ENCODE measurements around the gene IL3RA. TPM values are rescaled to one million over a fixed set of nuclear protein-coding genes. Genes with fewer than 3 reads are reported as not detected.

IL3RA gene
- total RNA-seq, 1 experiment from 2014 or later = not detected

DNA sequence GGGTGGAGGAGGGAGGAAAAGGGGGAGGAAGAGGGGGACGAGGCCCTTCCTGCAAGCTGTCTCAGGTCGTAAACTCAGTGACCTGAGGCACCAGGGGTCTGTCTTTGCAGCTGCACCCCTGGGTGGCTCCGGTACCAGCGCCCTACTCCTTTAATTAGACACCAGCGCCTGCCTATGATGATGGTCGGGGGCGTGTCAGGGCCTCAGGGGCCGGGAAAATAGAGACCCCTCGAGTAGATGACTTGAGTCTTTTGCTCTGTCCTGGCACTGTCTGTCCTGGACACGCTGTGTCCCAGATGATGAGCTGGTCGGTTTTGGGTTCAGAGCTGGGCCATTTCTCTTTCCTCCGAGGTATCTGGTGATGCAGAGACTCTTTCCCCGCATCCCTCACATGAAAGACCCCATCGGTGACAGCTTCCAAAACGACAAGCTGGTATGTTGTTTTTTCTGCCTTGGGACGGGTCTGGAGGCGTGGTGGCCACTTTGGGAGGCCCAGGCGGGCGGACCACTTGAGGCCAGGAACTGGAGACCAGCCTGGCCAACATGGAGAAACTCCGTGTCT is 44.2 kb downstream of the IL3RA start:
- DNase-seq (ENCODE audit: low read depth) = peak; percentile 38

GRCh38 chrX:1384658-1385252 is 48.2 kb downstream of the IL3RA start:
- no peak for DNase-seq (ENCODE audit: low read depth)

GRCh38 chrX:1385253-1386223 is 49.0 kb downstream of the IL3RA start:
- DNase-seq (ENCODE audit: low read depth) = no peak

DNA sequence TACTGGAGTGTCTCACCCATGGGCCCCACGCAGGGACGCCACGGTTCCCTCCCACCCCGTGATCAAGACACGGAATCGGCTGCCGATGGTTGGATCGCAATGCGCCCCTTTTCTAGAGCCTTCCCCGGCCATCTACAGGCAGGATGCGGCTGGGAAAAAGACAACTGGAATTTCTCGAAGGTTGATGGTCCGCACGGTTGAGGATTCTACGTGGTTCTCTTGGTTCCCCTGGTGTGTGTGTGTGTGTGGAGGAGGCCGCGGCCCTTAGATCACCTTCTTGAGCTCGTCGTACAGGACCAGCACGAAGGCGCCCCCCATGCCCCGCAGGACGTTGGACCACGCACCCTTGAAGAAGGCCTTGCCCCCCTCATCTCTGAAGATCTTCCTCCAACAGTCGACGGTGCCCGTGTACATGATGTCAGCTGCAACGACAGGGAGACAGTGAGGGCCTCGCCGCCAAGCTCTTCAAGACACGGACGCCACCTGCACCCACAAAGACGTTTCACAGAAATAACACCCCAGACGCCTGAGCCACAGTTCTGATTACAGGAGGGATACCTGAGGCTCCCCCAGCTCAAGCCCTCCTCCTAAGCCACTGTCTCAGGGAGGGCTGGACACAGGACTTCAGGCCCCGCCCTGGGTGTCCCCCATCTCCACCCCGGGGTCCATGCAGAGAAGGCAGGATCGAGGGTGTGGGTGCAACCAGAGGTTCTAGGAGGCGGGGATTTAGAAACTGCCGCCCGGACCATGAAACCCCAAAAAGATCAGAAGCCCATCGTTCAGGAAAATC is 49.9 kb downstream of the IL3RA start:
- DNase-seq (ENCODE audit: low read depth) = no peak

DNA sequence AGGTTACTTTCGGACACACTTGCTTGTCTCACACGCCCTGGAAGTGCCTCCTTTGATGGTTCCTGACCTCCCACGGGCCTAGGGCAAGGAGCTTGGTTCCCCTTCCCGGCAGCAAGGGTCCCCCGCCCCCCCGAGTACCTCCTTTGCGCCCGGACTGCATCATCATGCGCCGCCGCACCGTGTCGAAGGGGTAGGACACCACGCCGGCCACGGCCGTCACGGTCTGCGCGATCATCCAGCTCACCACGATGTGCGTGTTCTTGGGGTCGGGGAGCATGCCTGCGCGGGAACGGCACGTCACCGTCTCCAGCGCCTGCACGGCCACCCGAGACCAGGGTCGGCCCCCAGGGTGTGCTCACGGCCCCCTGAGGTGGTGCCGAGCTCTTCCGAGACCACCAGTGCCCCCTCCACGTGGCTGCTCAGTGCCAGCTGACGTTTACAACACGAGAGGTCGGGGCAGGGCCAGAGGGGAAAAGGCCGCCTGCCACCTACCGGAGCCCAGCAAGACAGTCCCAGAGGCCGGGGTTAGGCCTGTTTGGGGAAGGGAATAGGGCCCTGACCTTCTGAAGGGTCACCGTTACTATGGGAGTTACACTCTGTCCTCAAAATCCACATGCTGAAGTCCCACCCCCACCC is 50.7 kb downstream of the IL3RA start:
- DNase-seq (ENCODE audit: low read depth) = no peak

GRCh38 chrX:1388651-1389050 is 52.1 kb downstream of the IL3RA start:
- no peak for DNase-seq (ENCODE audit: low read depth)

DNA sequence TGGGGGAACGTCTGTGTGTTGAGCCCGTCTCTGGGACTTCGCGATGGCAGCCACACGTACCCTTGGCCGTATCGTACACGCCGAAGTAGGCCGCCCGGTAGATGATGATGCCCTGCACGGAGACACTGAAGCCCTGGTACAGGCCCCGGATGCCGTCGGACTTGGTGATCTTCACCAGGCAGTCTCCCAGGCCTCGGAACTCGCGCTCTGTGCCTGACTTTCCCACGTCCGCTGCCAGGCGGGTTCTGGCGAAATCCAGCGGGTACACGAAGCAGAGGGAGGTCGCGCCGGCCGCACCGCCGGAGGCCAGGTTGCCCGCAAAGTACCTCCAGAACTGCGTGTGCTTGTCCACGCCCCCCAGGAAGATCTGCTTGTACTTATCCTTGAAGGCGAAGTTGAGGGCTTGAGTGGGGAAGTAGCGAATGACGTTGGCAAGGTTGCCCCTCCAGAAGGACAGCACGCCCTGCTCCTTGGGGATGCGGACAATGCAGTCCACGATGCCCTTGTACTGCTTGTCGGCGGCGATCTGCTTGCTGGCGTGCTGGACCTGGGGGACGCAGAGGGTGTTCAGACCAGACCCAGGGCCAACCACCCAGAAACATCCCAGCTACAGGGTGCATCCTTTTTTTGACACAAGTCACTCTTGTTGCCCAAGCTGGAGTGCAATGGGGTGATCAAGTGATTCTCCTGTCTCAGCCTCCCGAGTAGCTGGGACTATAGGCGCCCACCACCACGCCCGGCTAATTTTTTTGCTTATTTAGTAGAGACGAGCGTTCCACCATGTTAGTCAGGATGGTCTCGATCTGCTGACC is 52.8 kb downstream of the IL3RA start:
- no peak for DNase-seq (ENCODE audit: low read depth)

DNA sequence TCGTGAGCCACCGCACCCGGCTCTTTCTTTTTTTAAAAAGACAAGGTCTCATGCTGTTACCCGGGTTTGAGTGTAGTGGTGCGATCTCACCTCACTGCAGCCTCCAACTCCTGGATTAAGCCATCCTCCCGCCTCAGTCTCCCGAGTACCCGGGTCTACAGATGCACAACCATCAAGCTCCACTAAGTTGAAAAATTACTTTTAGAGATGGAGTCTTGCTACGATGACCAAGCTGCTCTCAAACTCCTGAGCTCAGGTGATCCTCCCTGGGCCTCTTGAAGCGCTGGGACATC is 53.4 kb downstream of the IL3RA start:
- no peak for DNase-seq (ENCODE audit: low read depth)

- no peak for DNase-seq (ENCODE audit: low read depth)
Observed at GRCh38 chrX:1390621-1391369, 54.2 kb downstream of the IL3RA start.

DNA sequence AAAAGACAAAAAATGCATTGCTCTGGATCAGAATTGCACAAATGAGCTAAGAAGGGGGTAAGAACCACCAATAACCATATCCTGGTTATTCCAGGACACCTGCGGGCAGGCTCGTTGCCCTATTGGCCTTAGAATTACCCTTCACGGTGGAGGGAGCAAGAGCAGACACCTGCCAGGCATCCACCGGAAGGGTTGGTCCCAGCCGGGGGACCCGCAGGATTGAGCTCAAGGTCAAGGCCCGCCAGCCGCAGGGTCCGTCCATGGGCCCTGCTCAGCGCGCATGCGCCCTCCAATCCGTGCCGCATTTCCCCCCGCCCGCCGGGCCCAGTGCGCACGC is 54.8 kb downstream of the IL3RA start:
- DNase-seq (ENCODE audit: low read depth) = no peak

GRCh38 chrX:1391707-1392375 is 55.3 kb downstream of the IL3RA start, which contains the start of gene SLC25A6:
SLC25A6 (minus strand) TSS chrX:1392113; CDS start chrX:1392009, 104 bp downstream.
- peak; percentile 96 for DNase-seq (ENCODE audit: low read depth)

- DNase-seq (ENCODE audit: low read depth) = peak; percentile 67
Observed at GRCh38 chrX:1392376-1393068, 55.9 kb downstream of the IL3RA start.

DNA sequence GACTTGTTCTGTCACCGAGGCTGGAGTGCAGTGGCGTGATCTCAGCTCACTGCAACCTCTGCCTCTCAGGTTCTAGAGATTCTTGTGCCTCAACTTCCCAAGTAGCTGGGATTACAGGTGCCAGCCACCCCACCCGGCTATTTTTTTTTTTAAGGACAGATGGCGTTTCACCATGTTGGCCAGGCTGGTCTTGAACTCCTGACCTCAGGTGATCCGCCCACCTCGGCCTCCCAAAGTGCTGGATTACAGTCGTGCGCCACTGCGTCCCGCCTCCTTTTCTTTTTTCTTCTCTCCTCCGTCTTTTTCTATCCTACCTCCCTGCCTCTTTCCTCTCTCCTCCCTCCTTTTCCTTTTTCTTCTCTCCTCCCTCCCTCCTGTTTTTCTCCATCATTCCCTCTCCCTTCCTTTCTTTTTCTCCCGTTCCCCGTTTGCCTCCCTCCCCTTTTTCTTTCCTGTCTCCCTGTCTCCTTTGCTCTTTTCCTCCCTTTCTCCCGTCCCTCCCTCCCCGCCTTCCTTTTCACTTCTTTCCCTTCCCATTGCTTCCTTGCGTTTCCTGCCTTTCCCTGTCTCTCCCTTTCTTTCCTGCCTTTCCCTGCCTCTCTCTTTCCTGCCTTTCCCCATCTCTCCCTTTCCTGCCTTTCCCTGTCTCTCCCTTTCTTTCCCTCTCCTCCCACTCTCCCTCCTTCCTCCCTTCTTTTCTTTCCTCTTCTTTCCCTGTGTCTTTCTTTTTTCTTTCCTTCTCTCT is 57.5 kb downstream of the IL3RA start:
- no peak for DNase-seq (ENCODE audit: low read depth)

GRCh38 chrX:1394731-1395501 is 58.3 kb downstream of the IL3RA start:
- no peak for DNase-seq (ENCODE audit: low read depth)

GRCh38 chrX:1395646-1396216 is 59.1 kb downstream of the IL3RA start:
- no peak for DNase-seq (ENCODE audit: low read depth)

DNA sequence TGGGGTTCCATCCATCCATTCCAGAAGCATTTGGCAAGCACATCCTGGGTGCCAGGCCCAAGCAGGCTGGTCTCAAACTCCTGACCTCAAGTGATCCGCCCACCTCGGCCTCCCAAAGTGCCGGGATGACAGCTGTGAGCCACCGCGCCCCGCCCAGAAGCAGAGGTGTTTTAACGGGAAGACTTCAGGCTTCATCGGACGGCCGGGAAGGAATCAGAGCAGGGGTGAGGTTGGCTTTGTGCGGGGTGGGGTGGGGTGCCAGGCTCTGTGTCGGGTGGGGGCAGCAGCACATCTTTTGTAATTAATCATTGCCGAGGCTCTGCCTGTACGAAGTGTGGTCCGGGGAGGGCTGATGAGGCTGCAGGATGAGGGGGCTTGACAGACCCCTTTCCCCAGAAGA is 60.4 kb downstream of the IL3RA start:
- DNase-seq (ENCODE audit: low read depth) = no peak
